Activated CD8-positive, alpha-beta memory T cell treated with anti-CD3 and anti-CD28 coated beads, Interleukin-2, amount 50 U/mL, for 1 hour (primary cell): ENCODE measurements around the gene CD93.

Source experiments
- DNase-seq: peaks from one replicate; pipeline ENCODE4 v3.0.0-alpha.2; 2020; ENCODE audit errors: extremely low read depth

Gene CD93

GRCh38 chr20:23034721-23035671, 51.1 kb downstream of the CD93 start, which contains the start of gene SSTR4:
Gene SSTR4 (plus strand): TSS chr20:23035312. CDS start chr20:23035484, 172 bp downstream.
- DNase-seq: no peak

- no peak for DNase-seq
These were observed 52.2 kb downstream of the CD93 start for GRCh38 chr20:23033918-23034317.

- DNase-seq: no peak
These were observed 53.4 kb downstream of the CD93 start for GRCh38 chr20:23032750-23033078.

GRCh38 chr20:23032056-23032749, 53.9 kb downstream of the CD93 start:
- DNase-seq: no peak

GRCh38 chr20:23031346-23031745, 54.8 kb downstream of the CD93 start:
- DNase-seq: no peak
